Retinal pigment epithelial cell (primary cell): Measurements from ENCODE around the gene WFIKKN1.

Experiments used
- DNase-seq: peaks from one replicate; pipeline ENCODE4 v3.0.0-alpha.2; 2010; ENCODE audit warnings: low read depth
- H3K4me3 ChIP-seq: 2 replicates; pipeline ENCODE4 v1.5.1; 2011; ENCODE audit warnings: mild to moderate bottlenecking, low read length, control low read depth, moderate library complexity
- TF ChIP-seq, protein P1 (sequence below): conservative IDR thresholded peaks from 2 replicates; pipeline ENCODE4 v1.5.1; 2011; ENCODE audit warnings: low read depth, low read length, control low read depth, inconsistent platforms

WFIKKN1 gene

DNA sequence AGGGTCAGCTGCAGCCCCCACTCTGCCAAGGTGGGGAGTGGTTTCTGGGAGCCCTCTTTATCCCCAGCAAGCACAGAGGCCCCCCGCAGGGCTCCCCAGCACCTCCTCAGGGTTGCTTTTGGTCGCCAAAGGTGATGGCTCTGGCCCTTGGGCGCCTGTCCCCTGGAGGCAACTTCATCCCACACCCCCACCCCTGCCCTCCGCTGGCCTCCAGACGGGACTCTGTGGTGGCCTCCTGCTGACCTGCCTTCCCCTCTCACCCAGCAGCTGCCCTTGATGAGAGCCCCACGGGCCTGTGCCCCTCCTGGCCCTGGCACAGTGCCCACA, 29.3 kb downstream of the WFIKKN1 start:
- no peak for DNase-seq
- TF ChIP-seq, protein P1, sequence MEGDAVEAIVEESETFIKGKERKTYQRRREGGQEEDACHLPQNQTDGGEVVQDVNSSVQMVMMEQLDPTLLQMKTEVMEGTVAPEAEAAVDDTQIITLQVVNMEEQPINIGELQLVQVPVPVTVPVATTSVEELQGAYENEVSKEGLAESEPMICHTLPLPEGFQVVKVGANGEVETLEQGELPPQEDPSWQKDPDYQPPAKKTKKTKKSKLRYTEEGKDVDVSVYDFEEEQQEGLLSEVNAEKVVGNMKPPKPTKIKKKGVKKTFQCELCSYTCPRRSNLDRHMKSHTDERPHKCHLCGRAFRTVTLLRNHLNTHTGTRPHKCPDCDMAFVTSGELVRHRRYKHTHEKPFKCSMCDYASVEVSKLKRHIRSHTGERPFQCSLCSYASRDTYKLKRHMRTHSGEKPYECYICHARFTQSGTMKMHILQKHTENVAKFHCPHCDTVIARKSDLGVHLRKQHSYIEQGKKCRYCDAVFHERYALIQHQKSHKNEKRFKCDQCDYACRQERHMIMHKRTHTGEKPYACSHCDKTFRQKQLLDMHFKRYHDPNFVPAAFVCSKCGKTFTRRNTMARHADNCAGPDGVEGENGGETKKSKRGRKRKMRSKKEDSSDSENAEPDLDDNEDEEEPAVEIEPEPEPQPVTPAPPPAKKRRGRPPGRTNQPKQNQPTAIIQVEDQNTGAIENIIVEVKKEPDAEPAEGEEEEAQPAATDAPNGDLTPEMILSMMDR = no peak
- no peak overlapping the region for H3K4me3 ChIP-seq

DNA sequence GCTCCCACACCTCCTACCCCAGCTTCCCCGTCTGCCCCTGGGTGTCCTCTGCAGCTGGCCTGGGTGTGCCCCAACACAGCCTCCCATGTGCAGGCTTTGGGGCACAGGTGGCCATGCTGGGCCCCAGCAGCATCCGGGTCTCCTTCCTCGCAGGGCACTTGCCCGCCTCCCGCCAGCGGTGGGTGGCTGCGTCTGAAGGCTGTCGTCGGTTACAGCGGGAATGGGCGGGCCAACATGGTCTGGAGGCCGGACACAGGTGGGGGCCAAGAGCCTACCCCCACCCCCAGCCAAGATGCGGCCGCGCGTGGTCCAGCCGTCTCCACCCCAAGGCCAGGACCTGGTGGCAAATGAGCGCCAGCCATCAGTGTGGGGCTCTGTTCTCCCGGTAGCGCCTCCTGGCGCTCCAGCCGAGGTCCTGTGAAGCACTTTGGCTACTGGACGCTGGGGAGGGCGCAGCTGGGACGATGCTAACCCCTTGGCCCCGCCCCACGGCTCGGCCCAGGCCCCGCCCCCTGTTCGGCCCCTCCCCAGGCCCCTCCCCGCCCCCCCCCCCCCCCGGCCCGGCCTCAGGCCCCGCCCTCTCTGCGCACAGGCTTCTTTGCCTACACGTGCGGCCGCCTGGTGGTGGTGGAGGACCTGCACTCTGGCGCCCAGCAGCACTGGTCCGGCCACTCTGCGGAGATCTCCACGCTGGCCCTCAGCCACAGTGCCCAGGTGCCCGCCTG, 29.8 kb downstream of the WFIKKN1 start:
- TF ChIP-seq, protein P1 = peak; percentile 65
- H3K4me3 ChIP-seq = no peak overlapping the region
- DNase-seq = no peak

DNA sequence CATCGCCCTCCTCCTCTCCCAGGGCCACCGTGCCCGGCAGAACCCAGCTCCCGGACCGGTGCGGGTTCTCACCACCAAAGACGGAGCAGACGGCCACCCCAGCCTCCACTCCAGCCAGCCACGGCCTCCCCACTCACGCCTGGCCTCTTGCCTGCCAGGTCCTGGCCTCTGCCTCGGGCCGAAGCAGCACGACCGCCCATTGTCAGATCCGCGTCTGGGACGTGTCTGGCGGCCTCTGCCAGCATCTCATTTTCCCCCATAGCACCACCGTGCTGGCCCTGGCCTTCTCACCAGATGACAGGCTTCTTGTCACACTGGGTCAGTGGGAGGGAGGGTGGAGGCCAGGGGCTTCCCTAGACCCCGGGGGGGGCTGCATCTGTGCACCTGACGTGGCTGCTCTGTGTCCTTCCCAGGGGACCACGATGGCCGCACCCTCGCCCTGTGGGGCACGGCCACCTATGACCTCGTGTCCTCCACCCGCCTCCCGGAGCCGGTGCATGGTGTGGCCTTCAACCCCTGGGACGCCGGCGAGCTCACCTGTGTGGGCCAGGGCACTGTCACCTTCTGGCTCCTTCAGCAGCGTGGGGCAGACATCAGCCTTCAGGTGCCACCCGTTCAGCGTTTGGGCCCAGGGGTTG, 30.5 kb downstream of the WFIKKN1 start:
- TF ChIP-seq, protein P1 = no peak
- DNase-seq = no peak
- no peak overlapping the region for H3K4me3 ChIP-seq

DNA sequence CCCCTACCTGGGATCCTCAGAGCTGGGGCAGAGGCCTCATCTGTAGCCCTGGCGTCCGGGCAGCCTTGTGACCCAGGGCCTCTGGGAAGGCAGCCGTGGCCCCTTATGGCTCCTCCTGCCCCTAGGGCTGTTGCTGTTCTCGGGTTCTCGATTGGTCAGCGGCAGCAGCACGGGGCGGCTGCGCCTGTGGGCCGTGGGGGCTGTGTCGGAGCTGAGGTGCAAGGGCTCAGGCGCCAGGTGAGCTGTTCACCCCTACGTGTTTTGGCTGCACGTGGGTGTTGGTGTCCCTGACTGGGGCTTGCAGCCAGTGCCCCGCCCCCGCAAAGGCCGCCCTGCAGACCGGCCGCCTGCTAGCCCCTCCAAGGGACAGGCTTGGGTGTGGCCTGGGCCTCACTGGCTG, 31.3 kb downstream of the WFIKKN1 start:
- TF ChIP-seq, protein P1 = no peak
- H3K4me3 ChIP-seq = no peak overlapping the region
- DNase-seq = no peak

DNA sequence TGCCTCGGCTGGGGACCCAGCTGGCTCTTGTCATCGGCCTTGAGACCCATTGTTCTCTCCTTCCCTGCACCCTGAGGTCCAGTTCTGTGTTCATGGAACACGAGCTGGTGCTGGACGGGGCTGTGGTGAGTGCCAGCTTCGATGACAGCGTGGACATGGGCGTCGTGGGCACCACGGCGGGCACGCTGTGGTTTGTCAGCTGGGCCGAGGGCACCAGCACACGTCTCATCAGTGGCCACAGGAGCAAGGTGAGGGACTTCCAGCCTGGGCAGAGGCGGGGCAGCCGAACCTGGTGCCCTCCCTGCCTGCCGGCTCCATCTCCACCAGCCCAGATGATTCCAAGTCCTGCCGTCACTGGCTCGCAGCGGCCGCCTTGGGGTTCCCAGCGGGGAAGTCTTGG, 31.8 kb downstream of the WFIKKN1 start:
- no peak overlapping the region for H3K4me3 ChIP-seq
- DNase-seq = no peak

DNA sequence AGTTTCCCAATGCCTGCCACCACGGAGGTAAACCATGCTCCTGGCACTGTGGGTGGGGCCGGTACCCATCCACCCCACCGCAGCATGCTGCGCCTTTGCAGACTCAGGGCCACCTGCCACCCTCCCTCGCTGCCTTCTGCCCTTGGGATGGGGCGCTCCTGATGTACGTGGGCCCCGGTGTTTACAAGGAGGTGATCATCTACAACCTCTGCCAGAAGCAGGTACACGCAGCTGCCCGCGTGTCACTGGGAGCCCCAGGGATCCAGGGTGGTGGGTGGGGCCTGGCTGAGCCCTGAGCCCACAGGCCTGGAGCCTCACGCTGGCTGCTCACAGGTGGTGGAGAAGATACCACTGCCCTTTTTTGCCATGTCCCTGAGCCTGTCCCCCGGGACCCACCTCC, 35.8 kb downstream of the WFIKKN1 start:
- TF ChIP-seq, protein P1 = no peak
- DNase-seq = no peak
- H3K4me3 ChIP-seq = no peak overlapping the region

More for the DNA sequence above, 31.8 kb downstream of the WFIKKN1 start:
- TF ChIP-seq, protein P1 = no peak
